Panc1 (cell line): ENCODE data around the gene FGF19. TPM values are rescaled to one million over a fixed set of nuclear protein-coding genes. Genes with fewer than 3 reads are reported as not detected.

Experiments used
- ATAC-seq: fragments of 200-7000 bp; cut with Tn5 transposase; 2 replicates; pipeline ENCODE4 v1.9.1; 2020; ENCODE audit warnings: mild to moderate bottlenecking, moderate library complexity
- BruUV-seq: library from RNA; stranded (reverse); fragments of 400-500 nt; replicated peaks from 2 replicates; lab custom pipeline; 2021; lab: Mats Ljungman, UMichigan
- CTCF ChIA-PET: fragments of 300-600 bp; sonication (Branson Sonifier 250); formaldehyde crosslinking; loops from one replicate; lab custom pipeline; 2022; ENCODE audit warnings: antibody characterized with exemption; lab: Charles Lee
- POLR2A ChIA-PET: fragments of 300-600 bp; sonication (Branson Sonifier 250); formaldehyde crosslinking; loops from one replicate; lab custom pipeline; 2022; ENCODE audit warnings: antibody characterized with exemption; lab: Charles Lee
- DNase-seq: peaks from one replicate; pipeline ENCODE4 v3.0.0-alpha.2; 2010; ENCODE audit warnings: low read depth, low spot score
- H3K27ac ChIP-seq: 2 replicates; pipeline ENCODE4 v1.5.1; 2011; ENCODE audit warnings: mild to moderate bottlenecking, low read length, inconsistent platforms
- H3K27me3 ChIP-seq: fragments of 200-500 bp; sonication (Bioruptor generic); 2 replicates; pipeline ENCODE4 v1.6.0; 2014; ENCODE audit warnings: low read length, inconsistent platforms; ENCODE audit not compliant: control insufficient read depth, insufficient read depth
- H3K36me3 ChIP-seq: fragments of 200-500 bp; sonication (Bioruptor generic); 2 replicates; pipeline ENCODE4 v1.5.1; 2014; ENCODE audit warnings: inconsistent platforms, mild to moderate bottlenecking, low read length, moderate library complexity; ENCODE audit not compliant: control insufficient read depth, insufficient read depth
- H3K4me1 ChIP-seq: 2 replicates; pipeline ENCODE4 v1.5.1; 2011; ENCODE audit warnings: inconsistent platforms, mild to moderate bottlenecking, low read length, moderate library complexity; ENCODE audit not compliant: control insufficient read depth, insufficient read depth
- H3K4me3 ChIP-seq, 2 experiments: 2 replicates each; pipeline ENCODE4 v1.5.1; 2011 to 2012; ENCODE audit warnings: low read depth in 2 of 2, low read length in 2 of 2, mild to moderate bottlenecking in 2 of 2, inconsistent platforms in 1 of 2, moderate library complexity in 1 of 2
- H3K9me3 ChIP-seq: fragments of 200-500 bp; sonication (Bioruptor generic); 2 replicates; pipeline ENCODE4 v1.5.1; 2014; ENCODE audit warnings: low read depth, mild to moderate bottlenecking, inconsistent platforms, low read length, moderate library complexity; ENCODE audit not compliant: control insufficient read depth, insufficient read depth
- POLR2AphosphoS5 ChIP-seq: IDR thresholded peaks from 2 replicates; pipeline ENCODE4 v1.6.1; 2012; ENCODE audit warnings: mild to moderate bottlenecking, low read depth, low read length, moderate library complexity
- SIN3A ChIP-seq: IDR thresholded peaks from 2 replicates; pipeline ENCODE4 v1.6.1; 2012; ENCODE audit warnings: low read depth, mild to moderate bottlenecking, low read length, moderate library complexity, borderline replicate concordance; ENCODE audit not compliant: insufficient read depth
- TCF7L2 ChIP-seq: IDR thresholded peaks from 2 replicates; pipeline ENCODE4 v1.6.1; 2011; ENCODE audit warnings: mild to moderate bottlenecking, low read depth, low read length, inconsistent platforms
- in situ Hi-C: cut with HindIII; loops from 2 replicates; pipeline ENCODE4 v1.10.0; 2016; ENCODE audit warnings: low sequenced_read_pairs, low pct_unique_long_range_greater_than_20kb
- intact Hi-C: fragments of 100-400 bp; cut with micrococcal nuclease; formaldehyde crosslinking; loops from one replicate; pipeline ENCODE4 v1.10.0; 2022; ENCODE audit not compliant: unreplicated experiment
- total RNA-seq: library from RNA; stranded (reverse); gene quantifications from one replicate; pipeline ENCODE4 v1.2.1, GENCODE V29; 2021; ENCODE audit not compliant: unreplicated experiment
- TF ChIP-seq, protein P1 (sequence below): fragments of 450-650 bp; IDR thresholded peaks from 2 replicates; pipeline ENCODE4 v1.5.1; 2017; ENCODE audit warnings: mild to moderate bottlenecking
- TF ChIP-seq, protein P2 (sequence below), 2 experiments: IDR thresholded peaks; 2 replicates each; pipeline ENCODE4 v1.6.1; 2011 to 2012; ENCODE audit warnings: low read depth in 2 of 2, control low read depth in 1 of 2, low read length in 1 of 2, mild to moderate bottlenecking in 1 of 2, moderate library complexity in 1 of 2; ENCODE audit not compliant: insufficient read depth in 1 of 2

FGF19 gene
- total RNA-seq, 1 experiment from 2014 or later: not detected

DNA sequence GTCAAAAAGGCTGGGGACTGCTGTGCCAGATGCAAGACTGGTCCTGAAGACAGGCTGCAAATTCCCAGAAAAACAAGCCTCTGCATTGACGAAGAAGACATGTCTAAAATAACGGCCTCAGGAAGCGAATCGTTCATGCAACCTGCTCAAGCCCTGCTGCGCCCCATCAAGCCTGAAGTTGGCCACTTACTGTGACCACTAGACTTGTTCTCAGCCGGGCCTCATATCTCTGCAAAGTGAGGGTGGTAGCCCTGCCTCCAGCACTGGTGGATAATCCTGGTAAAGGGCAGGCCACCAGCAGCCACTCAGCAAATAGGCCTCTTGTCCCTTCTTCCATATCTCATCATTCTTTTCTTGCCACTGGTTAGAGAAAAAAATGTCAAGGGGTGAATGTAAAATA, 40.5 kb downstream of the FGF19 start:
- no peak for ATAC-seq
- intact Hi-C loops (no loop called here), in situ Hi-C loops (no loop called here)
- Histone ChIP-seq H3K27me3 (no peaks in the 10 kb centered on the region), H3K36me3 (no peaks in the 10 kb centered on the region), H3K4me1 (no peaks in the 10 kb centered on the region; the same call in 1 of the 2 replicates), H3K4me3 (no peak overlapping the region), H3K27ac (no peak overlapping the region), H3K9me3 (no peaks in the 10 kb centered on the region)
- ChIA-PET POLR2A (no interaction called here), CTCF (no interaction called here)
- no peak for DNase-seq
- BruUV-seq: no TSS peak
- no peak for TF ChIP-seq POLR2AphosphoS5
- TF ChIP-seq, protein P1, sequence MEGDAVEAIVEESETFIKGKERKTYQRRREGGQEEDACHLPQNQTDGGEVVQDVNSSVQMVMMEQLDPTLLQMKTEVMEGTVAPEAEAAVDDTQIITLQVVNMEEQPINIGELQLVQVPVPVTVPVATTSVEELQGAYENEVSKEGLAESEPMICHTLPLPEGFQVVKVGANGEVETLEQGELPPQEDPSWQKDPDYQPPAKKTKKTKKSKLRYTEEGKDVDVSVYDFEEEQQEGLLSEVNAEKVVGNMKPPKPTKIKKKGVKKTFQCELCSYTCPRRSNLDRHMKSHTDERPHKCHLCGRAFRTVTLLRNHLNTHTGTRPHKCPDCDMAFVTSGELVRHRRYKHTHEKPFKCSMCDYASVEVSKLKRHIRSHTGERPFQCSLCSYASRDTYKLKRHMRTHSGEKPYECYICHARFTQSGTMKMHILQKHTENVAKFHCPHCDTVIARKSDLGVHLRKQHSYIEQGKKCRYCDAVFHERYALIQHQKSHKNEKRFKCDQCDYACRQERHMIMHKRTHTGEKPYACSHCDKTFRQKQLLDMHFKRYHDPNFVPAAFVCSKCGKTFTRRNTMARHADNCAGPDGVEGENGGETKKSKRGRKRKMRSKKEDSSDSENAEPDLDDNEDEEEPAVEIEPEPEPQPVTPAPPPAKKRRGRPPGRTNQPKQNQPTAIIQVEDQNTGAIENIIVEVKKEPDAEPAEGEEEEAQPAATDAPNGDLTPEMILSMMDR: no peak

DNA sequence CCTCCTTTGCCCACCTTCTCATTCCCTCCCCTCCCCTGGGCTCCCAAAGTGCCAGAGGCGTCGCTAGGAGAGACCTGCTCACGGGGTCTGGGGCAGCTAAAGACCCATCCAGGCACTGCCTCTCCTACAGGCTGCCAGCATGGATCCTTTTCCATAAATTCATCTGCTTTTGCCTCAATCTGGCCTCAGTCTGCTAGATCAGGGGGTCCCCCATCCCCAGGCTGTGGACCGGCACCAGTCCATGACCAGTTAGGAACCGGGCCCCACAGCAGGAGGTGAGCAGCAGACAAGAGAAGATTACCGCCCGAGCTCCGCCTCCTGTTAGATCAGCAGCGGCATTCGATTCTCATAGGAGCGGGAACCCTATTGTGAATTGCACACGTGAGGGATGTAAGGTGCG, 41.0 kb downstream of the FGF19 start:
- Histone ChIP-seq H3K27ac (no peak overlapping the region), H3K4me1 (no peaks in the 10 kb centered on the region; the same call in 1 of the 2 replicates), H3K9me3 (no peaks in the 10 kb centered on the region), H3K4me3 (no peak overlapping the region), H3K36me3 (no peaks in the 10 kb centered on the region), H3K27me3 (no peaks in the 10 kb centered on the region)
- ATAC-seq (no peak), DNase-seq (no peak)
- in situ Hi-C loops (no loop called here), intact Hi-C loops (no loop called here)
- ChIA-PET CTCF (interaction anchor here (0.6 kb wide), 1 partner anchor 9 kb away, joined by 3 read pairs; no protein-coding TSS in a partner anchor), POLR2A (no interaction called here)
- no TSS peak for BruUV-seq
- TF ChIP-seq TCF7L2 (no peak), SIN3A (no peak), POLR2AphosphoS5 (no peak)
- TF ChIP-seq, protein P1: no peak
- TF ChIP-seq, protein P2, sequence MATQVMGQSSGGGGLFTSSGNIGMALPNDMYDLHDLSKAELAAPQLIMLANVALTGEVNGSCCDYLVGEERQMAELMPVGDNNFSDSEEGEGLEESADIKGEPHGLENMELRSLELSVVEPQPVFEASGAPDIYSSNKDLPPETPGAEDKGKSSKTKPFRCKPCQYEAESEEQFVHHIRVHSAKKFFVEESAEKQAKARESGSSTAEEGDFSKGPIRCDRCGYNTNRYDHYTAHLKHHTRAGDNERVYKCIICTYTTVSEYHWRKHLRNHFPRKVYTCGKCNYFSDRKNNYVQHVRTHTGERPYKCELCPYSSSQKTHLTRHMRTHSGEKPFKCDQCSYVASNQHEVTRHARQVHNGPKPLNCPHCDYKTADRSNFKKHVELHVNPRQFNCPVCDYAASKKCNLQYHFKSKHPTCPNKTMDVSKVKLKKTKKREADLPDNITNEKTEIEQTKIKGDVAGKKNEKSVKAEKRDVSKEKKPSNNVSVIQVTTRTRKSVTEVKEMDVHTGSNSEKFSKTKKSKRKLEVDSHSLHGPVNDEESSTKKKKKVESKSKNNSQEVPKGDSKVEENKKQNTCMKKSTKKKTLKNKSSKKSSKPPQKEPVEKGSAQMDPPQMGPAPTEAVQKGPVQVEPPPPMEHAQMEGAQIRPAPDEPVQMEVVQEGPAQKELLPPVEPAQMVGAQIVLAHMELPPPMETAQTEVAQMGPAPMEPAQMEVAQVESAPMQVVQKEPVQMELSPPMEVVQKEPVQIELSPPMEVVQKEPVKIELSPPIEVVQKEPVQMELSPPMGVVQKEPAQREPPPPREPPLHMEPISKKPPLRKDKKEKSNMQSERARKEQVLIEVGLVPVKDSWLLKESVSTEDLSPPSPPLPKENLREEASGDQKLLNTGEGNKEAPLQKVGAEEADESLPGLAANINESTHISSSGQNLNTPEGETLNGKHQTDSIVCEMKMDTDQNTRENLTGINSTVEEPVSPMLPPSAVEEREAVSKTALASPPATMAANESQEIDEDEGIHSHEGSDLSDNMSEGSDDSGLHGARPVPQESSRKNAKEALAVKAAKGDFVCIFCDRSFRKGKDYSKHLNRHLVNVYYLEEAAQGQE (IDR thresholded peaks at IDR 0.05; ENCODE audit: insufficient read depth in 1 of 2, low read depth in 2 of 2, low read length in 1 of 2): no peak
